22Rv1 (cell line): ENCODE measurements around the gene LILRA1.

Experiments used
- CTCF ChIP-seq: fragments of 450-650 bp; IDR thresholded peaks from 2 replicates; pipeline ENCODE4 v1.5.1; 2017; ENCODE audit warnings: mild to moderate bottlenecking
- ZFX ChIP-seq: fragments of 450-650 bp; IDR thresholded peaks from 2 replicates; pipeline ENCODE4 v1.6.1; 2017; ENCODE audit warnings: antibody characterized with exemption, borderline replicate concordance

GRCh38 chr19:54549224-54549623, 44.2 kb upstream of the LILRA1 start:
- TF ChIP-seq CTCF = no peak
- TF ChIP-seq ZFX = no peak
